Cardiac muscle cell (in vitro differentiated cells and primary cell): ENCODE results near the gene TERT. TPM values are rescaled to one million over a fixed set of nuclear protein-coding genes. Genes with fewer than 3 reads are reported as not detected.
A peak's percentile ranks its signal among the peaks of the same experiment; 100 is the strongest.

ENCODE experiments used
- DNase-seq, 2 donors: peaks; one replicate each; pipeline versions ENCODE4 v3.0.0 to v3.0.0-alpha.2; 2010 to 2017; ENCODE audit warnings: low read depth in 1 of 2, low spot score in 1 of 2
- H3K27ac ChIP-seq: fragments of 200-600 bp; sonication (generic); 2 replicates; pipeline ENCODE4 v1.5.1; 2016
- H3K27me3 ChIP-seq: fragments of 200-600 bp; sonication (generic); 2 replicates; pipeline ENCODE4 v1.6.0; 2016; ENCODE audit warnings: control low read depth
- H3K36me3 ChIP-seq: fragments of 200-600 bp; sonication (generic); 2 replicates; pipeline ENCODE4 v1.5.1; 2016; ENCODE audit warnings: control low read depth
- H3K4me1 ChIP-seq: fragments of 200-600 bp; sonication (generic); 2 replicates; pipeline ENCODE4 v1.8.1; 2017; ENCODE audit warnings: low read depth, mild to moderate bottlenecking, mixed run types
- H3K4me3 ChIP-seq: fragments of 200-600 bp; sonication (generic); 2 replicates; pipeline ENCODE4 v1.5.1; 2016; ENCODE audit warnings: mild to moderate bottlenecking
- H3K9me3 ChIP-seq: fragments of 200-600 bp; sonication (generic); 2 replicates; pipeline ENCODE4 v1.5.1; 2017; ENCODE audit warnings: low read depth, mild to moderate bottlenecking, control low read depth
- polyA plus RNA-seq: library from polyadenylated mRNA; unstranded; fragments of >200 nt; fragmentation: Nextera tagmentation; extraction: Ambion mirVana; gene quantifications from 2 replicates; pipeline ENCODE4 v1.2.1, GENCODE V29; 2016
- total RNA-seq: library from RNA; depleted of rRNA; stranded (reverse); fragments of >200 nt; gene quantifications from 2 replicates; pipeline ENCODE4 v1.2.3, GENCODE V29; 2016
- TF ChIP-seq, protein P1 (sequence below): IDR thresholded peaks from 2 replicates; pipeline ENCODE4 v1.5.1; 2012; ENCODE audit warnings: low read depth, mild to moderate bottlenecking, low read length

The TERT gene
- total and polyA plus RNA-seq, 2 experiments from 2014 or later: 0.30 TPM; not detected in 1

DNA sequence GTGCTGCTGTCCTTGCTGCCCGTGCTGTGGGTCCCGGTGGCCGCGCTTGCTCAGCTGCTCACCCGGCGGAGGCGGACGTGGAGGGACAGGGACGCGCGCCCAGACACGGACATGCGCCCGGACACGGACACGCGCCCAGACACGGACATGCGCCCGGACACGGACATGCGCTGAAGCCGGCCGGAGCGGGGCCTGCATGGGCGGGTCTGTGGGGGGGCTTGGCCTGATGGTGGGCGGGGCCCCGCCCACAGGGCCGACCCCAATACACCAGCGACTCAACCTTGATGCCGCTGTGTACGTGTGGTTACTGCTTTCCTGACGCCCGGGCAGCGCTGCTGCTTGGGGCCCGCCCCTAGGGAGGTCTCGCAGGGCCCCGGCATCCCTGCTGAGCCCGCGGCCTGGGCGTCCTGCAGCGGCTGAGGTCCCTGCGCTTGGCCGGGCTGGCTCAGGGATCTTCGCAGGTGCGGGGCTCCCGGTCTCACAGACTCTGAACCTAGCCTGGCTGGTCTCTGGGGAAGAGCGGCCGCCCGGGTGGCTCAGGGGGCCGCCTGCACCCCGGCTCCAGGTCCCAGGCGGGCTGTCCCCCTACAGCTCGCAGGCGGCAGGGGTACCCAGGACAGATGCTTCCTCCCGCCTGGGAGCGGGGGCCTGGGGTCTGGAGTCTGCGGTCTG, 48.8 kb downstream of the TERT start:
- no peak overlapping the region for H3K27ac ChIP-seq
- TF ChIP-seq, protein P1, sequence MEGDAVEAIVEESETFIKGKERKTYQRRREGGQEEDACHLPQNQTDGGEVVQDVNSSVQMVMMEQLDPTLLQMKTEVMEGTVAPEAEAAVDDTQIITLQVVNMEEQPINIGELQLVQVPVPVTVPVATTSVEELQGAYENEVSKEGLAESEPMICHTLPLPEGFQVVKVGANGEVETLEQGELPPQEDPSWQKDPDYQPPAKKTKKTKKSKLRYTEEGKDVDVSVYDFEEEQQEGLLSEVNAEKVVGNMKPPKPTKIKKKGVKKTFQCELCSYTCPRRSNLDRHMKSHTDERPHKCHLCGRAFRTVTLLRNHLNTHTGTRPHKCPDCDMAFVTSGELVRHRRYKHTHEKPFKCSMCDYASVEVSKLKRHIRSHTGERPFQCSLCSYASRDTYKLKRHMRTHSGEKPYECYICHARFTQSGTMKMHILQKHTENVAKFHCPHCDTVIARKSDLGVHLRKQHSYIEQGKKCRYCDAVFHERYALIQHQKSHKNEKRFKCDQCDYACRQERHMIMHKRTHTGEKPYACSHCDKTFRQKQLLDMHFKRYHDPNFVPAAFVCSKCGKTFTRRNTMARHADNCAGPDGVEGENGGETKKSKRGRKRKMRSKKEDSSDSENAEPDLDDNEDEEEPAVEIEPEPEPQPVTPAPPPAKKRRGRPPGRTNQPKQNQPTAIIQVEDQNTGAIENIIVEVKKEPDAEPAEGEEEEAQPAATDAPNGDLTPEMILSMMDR: no peak
- DNase-seq: no peak
- no peaks in the 10 kb centered on the region for H3K27me3 ChIP-seq
- no peaks in the 10 kb centered on the region for H3K4me1 ChIP-seq
- H3K36me3 ChIP-seq: no peaks in the 10 kb centered on the region
- no peaks in the 10 kb centered on the region for H3K9me3 ChIP-seq
- H3K4me3 ChIP-seq: no peak overlapping the region

DNA sequence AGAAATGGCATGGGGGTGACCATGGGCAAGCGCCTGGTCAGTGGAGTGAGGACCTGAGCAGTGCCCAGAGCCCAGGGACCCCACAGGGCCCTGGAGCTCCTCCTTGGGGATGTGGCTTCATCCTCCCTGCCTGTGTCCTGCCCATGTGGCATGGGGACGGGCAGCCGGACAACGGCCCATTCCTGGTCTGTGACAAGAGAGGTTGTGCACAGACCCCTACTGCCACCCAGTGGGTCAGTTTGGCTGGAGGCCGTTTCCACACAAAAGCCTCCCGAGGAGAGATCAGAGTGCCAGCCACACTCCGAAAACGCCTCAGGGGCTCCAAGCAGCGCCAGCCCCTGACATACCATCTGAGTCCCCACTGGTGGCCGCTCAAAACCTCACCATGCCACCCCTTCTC, 49.9 kb downstream of the TERT start:
- TF ChIP-seq, protein P1: no peak
- Histone ChIP-seq H3K36me3 (no peaks in the 10 kb centered on the region), H3K27me3 (no peaks in the 10 kb centered on the region)

DNA sequence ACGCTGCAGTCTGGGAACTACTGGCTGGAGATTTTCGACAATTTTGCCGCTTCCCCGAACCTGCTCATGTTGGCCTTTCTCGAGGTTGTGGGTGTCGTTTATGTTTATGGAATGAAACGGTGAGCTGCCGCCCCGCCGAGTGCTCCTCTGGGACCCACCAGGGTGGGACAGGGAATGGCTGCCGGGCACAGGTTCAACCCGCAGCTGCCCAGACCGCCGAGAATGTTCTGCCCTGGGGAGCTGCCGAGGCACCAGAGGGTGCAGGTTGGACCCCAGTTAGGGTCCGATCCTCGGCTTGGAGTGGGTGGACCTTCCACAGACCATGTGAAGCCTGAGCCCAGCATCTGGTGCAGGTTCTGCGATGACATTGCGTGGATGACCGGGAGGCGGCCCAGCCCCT, 50.6 kb downstream of the TERT start:
- no peaks in the 10 kb centered on the region for H3K27me3 ChIP-seq
- no peak overlapping the region for H3K27ac ChIP-seq
- no peaks in the 10 kb centered on the region for H3K9me3 ChIP-seq
- H3K36me3 ChIP-seq: no peaks in the 10 kb centered on the region
- H3K4me1 ChIP-seq: no peaks in the 10 kb centered on the region
- no peak overlapping the region for H3K4me3 ChIP-seq
- TF ChIP-seq, protein P1: no peak
- no peak for DNase-seq

More for the DNA sequence above, 49.9 kb downstream of the TERT start:
- peak in 1 of 2 donors; percentile 12 for DNase-seq
- Histone ChIP-seq H3K4me3 (no peak overlapping the region), H3K27ac (no peak overlapping the region), H3K9me3 (no peaks in the 10 kb centered on the region), H3K4me1 (no peaks in the 10 kb centered on the region)

DNA sequence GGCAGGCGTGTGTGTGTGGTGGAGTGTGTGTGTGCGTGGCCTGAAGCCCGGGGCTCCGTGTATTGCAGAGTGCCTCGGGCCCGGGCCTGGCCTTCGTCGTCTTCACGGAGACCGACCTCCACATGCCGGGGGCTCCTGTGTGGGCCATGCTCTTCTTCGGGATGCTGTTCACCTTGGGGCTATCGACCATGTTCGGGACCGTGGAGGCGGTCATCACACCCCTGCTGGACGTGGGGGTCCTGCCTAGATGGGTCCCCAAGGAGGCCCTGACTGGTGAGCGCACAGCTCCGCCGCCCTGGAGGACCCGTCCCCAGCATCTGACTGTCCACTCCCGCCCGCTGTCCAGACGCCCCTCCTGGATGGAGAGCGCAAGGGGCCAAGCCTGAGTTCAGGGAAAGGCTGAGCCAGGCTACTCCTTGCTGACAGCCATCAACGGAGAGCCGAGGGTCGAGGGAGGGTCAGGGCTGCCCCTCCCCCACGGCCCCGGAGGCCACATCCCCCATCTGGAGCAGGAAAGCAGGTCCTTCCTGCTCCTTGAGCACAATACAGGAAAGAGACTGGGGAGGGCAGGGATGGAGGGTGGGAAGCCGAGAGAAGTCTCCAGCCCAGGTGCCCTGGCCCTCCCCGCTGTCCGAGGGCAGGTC, 51.3 kb downstream of the TERT start:
- TF ChIP-seq, protein P1: no peak
- H3K27ac ChIP-seq: no peak overlapping the region
- H3K9me3 ChIP-seq: no peaks in the 10 kb centered on the region
- no peaks in the 10 kb centered on the region for H3K36me3 ChIP-seq
- no peaks in the 10 kb centered on the region for H3K27me3 ChIP-seq
- no peaks in the 10 kb centered on the region for H3K4me1 ChIP-seq
- no peak overlapping the region for H3K4me3 ChIP-seq
- peak in 1 of 2 donors; percentile 42 for DNase-seq

DNA sequence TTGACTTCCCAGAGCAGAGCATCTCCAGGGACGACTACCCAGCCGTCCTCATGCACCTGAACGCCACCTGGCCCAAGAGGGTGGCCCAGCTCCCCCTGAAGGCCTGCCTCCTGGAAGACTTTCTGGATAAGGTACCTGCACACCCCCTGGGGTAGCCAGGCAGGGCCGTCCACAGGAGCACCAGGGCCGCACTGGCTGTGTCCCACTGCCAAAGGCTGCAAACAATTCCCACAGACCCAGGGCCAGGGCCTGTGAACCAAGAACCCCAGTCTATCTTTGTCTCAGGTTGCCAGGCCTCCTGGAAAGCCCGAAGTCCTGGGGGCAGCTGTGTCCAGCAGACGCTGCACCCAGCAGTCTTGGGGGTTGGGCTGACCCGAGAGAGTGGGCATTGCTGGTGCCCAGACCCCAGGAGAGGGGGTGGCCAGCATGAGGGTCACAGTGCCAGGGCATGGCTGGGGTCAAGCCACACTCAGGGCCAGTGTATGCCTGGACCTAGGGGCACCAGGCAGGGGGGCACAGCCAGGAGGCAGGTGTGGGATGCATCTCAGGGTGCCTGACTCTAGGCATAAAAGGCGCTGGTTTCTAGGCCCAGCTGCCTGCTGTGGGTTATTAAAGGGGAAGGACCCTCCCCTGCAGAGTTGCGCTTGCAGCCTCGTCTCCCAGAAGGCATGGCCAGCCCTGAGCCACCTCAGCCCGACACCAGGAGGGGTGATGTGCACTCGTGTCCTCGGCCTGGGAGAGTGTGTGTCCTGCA, 52.0 kb downstream of the TERT start:
- no peaks in the 10 kb centered on the region for H3K36me3 ChIP-seq
- TF ChIP-seq, protein P1: no peak
- no peaks in the 10 kb centered on the region for H3K4me1 ChIP-seq
- no peak overlapping the region for H3K27ac ChIP-seq
- DNase-seq: no peak
- H3K4me3 ChIP-seq: no peak overlapping the region
- H3K9me3 ChIP-seq: no peaks in the 10 kb centered on the region
- no peaks in the 10 kb centered on the region for H3K27me3 ChIP-seq
